Measurements from ENCODE around the gene UVRAG. TPM values are rescaled to one million over a fixed set of nuclear protein-coding genes. Genes with fewer than 3 reads are reported as not detected.

The UVRAG gene
- total and polyA plus RNA-seq, 12 donors, result 5.0 to 18.3 (median 13.4) TPM

DNA sequence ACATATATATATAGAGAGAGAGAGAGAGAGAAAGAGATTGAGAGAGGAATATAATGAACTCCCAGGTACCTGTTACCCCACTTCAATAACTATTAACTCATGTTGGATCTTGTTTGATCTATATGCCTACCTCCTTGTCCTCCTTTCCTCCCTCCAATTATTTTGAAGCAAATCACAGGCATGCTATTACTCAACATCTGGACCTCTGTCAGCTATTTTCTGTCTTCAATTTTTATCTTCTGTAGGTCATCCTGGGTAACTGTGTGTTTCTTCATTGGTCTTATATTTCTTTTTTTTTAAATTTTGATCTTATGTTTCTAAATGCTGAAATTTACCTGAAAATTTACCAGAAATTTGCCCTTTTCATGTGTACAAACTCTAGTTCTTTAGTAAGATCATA lies 24.8 kb downstream of the UVRAG start:
- Histone ChIP-seq H3K27ac (no peak overlapping the region), H3K36me3 (peaks cover 0 to 15% (median 0%) of the 10 kb centered on the region in 9 donors), H3K4me1 (peaks cover 0 to 40% (median 26%) of the 10 kb centered on the region in 9 donors), H3K9me3 (no peaks in the 10 kb centered on the region), H3K27me3 (no peaks in the 10 kb centered on the region), H3K4me3 (no peak overlapping the region)
- TF ChIP-seq, protein P1, sequence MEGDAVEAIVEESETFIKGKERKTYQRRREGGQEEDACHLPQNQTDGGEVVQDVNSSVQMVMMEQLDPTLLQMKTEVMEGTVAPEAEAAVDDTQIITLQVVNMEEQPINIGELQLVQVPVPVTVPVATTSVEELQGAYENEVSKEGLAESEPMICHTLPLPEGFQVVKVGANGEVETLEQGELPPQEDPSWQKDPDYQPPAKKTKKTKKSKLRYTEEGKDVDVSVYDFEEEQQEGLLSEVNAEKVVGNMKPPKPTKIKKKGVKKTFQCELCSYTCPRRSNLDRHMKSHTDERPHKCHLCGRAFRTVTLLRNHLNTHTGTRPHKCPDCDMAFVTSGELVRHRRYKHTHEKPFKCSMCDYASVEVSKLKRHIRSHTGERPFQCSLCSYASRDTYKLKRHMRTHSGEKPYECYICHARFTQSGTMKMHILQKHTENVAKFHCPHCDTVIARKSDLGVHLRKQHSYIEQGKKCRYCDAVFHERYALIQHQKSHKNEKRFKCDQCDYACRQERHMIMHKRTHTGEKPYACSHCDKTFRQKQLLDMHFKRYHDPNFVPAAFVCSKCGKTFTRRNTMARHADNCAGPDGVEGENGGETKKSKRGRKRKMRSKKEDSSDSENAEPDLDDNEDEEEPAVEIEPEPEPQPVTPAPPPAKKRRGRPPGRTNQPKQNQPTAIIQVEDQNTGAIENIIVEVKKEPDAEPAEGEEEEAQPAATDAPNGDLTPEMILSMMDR (IDR thresholded peaks at IDR 0.05), result no peak
- intact Hi-C loops (cut with DNase I), result no loop called here
- no peak for DNase-seq
- no peak for ATAC-seq

DNA sequence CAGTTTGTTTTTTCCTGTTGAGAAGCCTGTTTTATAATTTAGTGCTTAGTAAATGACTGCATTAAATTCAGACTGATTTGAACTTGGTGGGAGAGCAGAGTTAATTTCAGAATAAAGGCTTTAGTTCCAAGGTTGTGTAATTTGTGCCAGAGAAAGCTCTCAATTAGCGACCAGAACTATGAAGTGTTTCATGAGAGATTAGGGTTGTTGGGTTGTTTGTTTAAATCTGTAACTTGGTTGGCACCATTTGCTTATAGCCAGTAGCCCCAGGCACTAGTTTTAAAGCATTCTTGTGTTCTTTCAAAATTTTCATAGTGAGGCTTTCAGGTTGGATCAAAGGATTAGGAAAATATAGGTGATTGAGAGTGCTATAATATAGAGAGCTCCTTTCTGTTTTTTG lies 25.5 kb downstream of the UVRAG start:
- Histone ChIP-seq H3K9me3 (peaks cover 0 to 3% (median 0%) of the 10 kb centered on the region in 11 donors), H3K36me3 (peaks cover 0 to 15% (median 0%) of the 10 kb centered on the region in 9 donors), H3K4me3 (no peak overlapping the region), H3K27ac (no peak overlapping the region), H3K27me3 (no peaks in the 10 kb centered on the region), H3K4me1 (peaks cover 0 to 40% (median 23%) of the 10 kb centered on the region in 9 donors)
- intact Hi-C loops (cut with DNase I), result no loop called here
- WGBS, 2 donors, result 36 to 45% methylated on average over 1 of the region's 1 CpG
- DNase-seq (no peak), ATAC-seq (no peak)
- TF ChIP-seq, protein P1 (IDR thresholded peaks at IDR 0.05), result no peak

DNA sequence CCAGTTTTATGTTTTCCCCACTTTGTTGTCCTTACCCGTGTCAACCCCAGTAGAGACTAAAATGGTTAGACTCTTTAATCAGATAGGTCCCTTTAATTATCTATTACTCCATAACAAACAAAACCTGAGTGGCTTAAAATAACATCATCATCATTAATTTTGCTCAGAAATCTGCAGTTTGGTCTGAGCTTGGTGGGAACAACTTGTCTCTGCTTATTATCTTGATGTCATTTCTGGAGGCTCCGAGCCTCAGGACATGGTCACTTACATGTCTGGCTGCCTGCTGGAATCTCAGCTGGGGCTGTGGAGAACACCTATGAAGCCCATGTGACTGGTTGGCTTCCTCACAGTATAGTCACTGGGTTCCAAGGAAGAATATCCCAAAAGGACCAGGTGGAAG lies 26.7 kb downstream of the UVRAG start:
- H3K4me3 ChIP-seq, result no peak overlapping the region
- DNase-seq, result no peak
- TF ChIP-seq, protein P1 (IDR thresholded peaks at IDR 0.05), result no peak
- H3K27me3 ChIP-seq, result no peaks in the 10 kb centered on the region
- intact Hi-C loops (cut with DNase I), result no loop called here
- H3K27ac ChIP-seq, result no peak overlapping the region
- peaks cover 0 to 3% (median 0%) of the 10 kb centered on the region in 11 donors for H3K9me3 ChIP-seq
- WGBS, 2 donors, result 75% methylated on average over 2 of the region's 2 CpGs
- peaks cover 0 to 15% (median 0%) of the 10 kb centered on the region in 9 donors for H3K36me3 ChIP-seq
- peaks cover 0 to 30% (median 15%) of the 10 kb centered on the region in 9 donors for H3K4me1 ChIP-seq
- ATAC-seq, result no peak

- H3K27ac ChIP-seq, result no peak overlapping the region
- TF ChIP-seq, protein P1 (IDR thresholded peaks at IDR 0.05), result no peak
Measured at GRCh38 chr11:75845324-75845723, 30.3 kb downstream of the UVRAG start.

More at GRCh38 chr11:75845324-75845723, 30.3 kb downstream of the UVRAG start:
- Histone ChIP-seq H3K27me3 (no peaks in the 10 kb centered on the region), H3K4me1 (peaks cover 3 to 26% (median 11%) of the 10 kb centered on the region in 9 donors), H3K36me3 (no peaks in the 10 kb centered on the region), H3K4me3 (no peak overlapping the region), H3K9me3 (peaks cover 0 to 3% (median 0%) of the 10 kb centered on the region in 11 donors)
- no peak for ATAC-seq
- DNase-seq, result no peak
- intact Hi-C loops (cut with DNase I), result no loop called here
